Caco-2 (cell line): ENCODE results near the gene ATP9A. TPM values are rescaled to one million over a fixed set of nuclear protein-coding genes. Genes with fewer than 3 reads are reported as not detected.

Source experiments
- BruUV-seq: library from RNA; stranded (reverse); fragments of 400-500 nt; replicated peaks from 2 replicates; lab custom pipeline; 2021; lab: Mats Ljungman, UMichigan
- CTCF ChIA-PET: fragments of 300-600 bp; sonication (Branson Sonifier 250); formaldehyde crosslinking; loops from one replicate; lab custom pipeline; 2022; ENCODE audit warnings: antibody characterized with exemption; lab: Charles Lee
- POLR2A ChIA-PET: fragments of 300-600 bp; sonication (Branson Sonifier 250); formaldehyde crosslinking; loops from one replicate; lab custom pipeline; 2022; ENCODE audit warnings: antibody characterized with exemption; lab: Charles Lee
- DNase-seq, 2 experiments: peaks; one replicate each; pipeline versions ENCODE4 v3.0.0 to v3.0.0-alpha.2; 2020 to 2022
- H3K27me3 ChIP-seq: replicated peaks from 2 replicates; pipeline ENCODE4 v1.6.0; 2011; ENCODE audit warnings: low read length; ENCODE audit not compliant: control insufficient read depth, insufficient read depth
- H3K36me3 ChIP-seq: 2 replicates; pipeline ENCODE4 v1.5.1; 2011; ENCODE audit warnings: low read length; ENCODE audit not compliant: control insufficient read depth, insufficient read depth
- H3K4me1 ChIP-seq: fragments of 250-450 bp; sonication (Bioruptor Pico); 2 replicates; pipeline ENCODE4 v1.5.1; 2020; ENCODE audit warnings: mild to moderate bottlenecking
- H3K4me3 ChIP-seq: 2 replicates; pipeline ENCODE4 v1.5.1; 2011; ENCODE audit warnings: low read depth, mild to moderate bottlenecking, control low read depth, low read length
- H3K9me3 ChIP-seq: fragments of 250-450 bp; sonication (Bioruptor Pico); 2 replicates; pipeline ENCODE4 v1.5.1; 2020; ENCODE audit warnings: mild to moderate bottlenecking, moderate library complexity
- H3K27ac Mint-ChIP-seq: one replicate; pipeline ENCODE4 v1.8.0; 2022; ENCODE audit warnings: mixed read lengths; ENCODE audit not compliant: unreplicated experiment
- H3K27me3 Mint-ChIP-seq: one replicate; pipeline ENCODE4 v1.8.0; 2022; ENCODE audit warnings: mixed read lengths; ENCODE audit not compliant: insufficient read depth, unreplicated experiment
- H3K36me3 Mint-ChIP-seq: one replicate; pipeline ENCODE4 v1.8.0; 2022; ENCODE audit warnings: mild to moderate bottlenecking, mixed read lengths; ENCODE audit not compliant: insufficient read depth, unreplicated experiment
- H3K4me1 Mint-ChIP-seq: one replicate; pipeline ENCODE4 v1.8.0; 2022; ENCODE audit warnings: low read depth, mixed read lengths; ENCODE audit not compliant: unreplicated experiment
- H3K4me3 Mint-ChIP-seq: one replicate; pipeline ENCODE4 v1.8.0; 2022; ENCODE audit warnings: mild to moderate bottlenecking, moderate library complexity, mixed read lengths; ENCODE audit not compliant: unreplicated experiment
- H3K9me3 Mint-ChIP-seq: one replicate; pipeline ENCODE4 v1.8.0; 2022; ENCODE audit warnings: mixed read lengths; ENCODE audit not compliant: unreplicated experiment
- intact Hi-C: fragments of 100-400 bp; cut with micrococcal nuclease; formaldehyde crosslinking; loops from one replicate; pipeline ENCODE4 v1.10.0; 2022; ENCODE audit not compliant: unreplicated experiment
- total RNA-seq: library from RNA; stranded (reverse); gene quantifications from 2 replicates; pipeline ENCODE4 v1.2.3, GENCODE V29; 2022
- TF ChIP-seq, protein P1 (sequence below), 2 experiments: fragments of 200-600 bp in 1 of 2; IDR thresholded peaks; 1 replicate in 1 of 2; 2 replicates in 1 of 2; pipeline versions ENCODE4 v1.5.1 to v1.8.0; 2011 to 2022; ENCODE audit warnings: antibody characterized with exemption in 1 of 2, control low read depth in 1 of 2, inconsistent platforms in 1 of 2, low read depth in 1 of 2, low read length in 1 of 2, mild to moderate bottlenecking in 1 of 2, moderate library complexity in 1 of 2; ENCODE audit not compliant: insufficient read depth in 1 of 2, severe bottlenecking in 1 of 2, unreplicated experiment in 1 of 2

The ATP9A gene
- total RNA-seq, 1 experiment from 2014 or later = 102 TPM

DNA sequence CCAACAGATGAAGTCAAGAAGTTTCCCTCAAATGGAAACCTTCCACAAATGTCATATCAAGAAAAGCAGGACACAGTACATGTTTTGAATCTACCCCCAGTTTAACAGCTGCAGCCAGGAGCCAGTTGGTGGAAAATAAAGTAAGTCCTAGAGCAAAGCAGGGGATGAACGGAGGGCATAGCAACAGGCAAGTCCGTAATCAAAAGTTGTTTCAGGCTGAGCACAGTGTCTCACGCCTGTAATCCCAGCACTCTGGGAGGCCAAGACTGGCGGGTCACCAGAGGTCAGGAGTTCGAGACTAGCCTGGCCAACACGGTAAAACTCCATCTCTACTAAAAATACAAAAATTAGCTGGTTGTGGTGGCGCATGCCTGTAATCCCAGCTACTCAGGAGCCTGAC is 36.6 kb upstream of the ATP9A start:
- Histone ChIP-seq H3K36me3 (no peaks in the 10 kb centered on the region), H3K4me3 (no peak overlapping the region), H3K9me3 (no peaks in the 10 kb centered on the region), H3K27me3 (no peaks in the 10 kb centered on the region), H3K4me1 (peaks cover 47% of the 10 kb centered on the region)
- ChIA-PET CTCF (no interaction called here), POLR2A (interaction anchor here (0.6 kb wide), 1 partner anchor 16 kb away, joined by 3 read pairs; no protein-coding TSS in a partner anchor)
- BruUV-seq = no TSS peak
- intact Hi-C loops = loop anchor here (5.0 kb wide), 4 partner anchors 48 to 432 kb away; no protein-coding TSS in a partner anchor
- H3K9me3 Mint-ChIP-seq = no peaks in the 10 kb centered on the region
- no peak for DNase-seq
- TF ChIP-seq, protein P1, sequence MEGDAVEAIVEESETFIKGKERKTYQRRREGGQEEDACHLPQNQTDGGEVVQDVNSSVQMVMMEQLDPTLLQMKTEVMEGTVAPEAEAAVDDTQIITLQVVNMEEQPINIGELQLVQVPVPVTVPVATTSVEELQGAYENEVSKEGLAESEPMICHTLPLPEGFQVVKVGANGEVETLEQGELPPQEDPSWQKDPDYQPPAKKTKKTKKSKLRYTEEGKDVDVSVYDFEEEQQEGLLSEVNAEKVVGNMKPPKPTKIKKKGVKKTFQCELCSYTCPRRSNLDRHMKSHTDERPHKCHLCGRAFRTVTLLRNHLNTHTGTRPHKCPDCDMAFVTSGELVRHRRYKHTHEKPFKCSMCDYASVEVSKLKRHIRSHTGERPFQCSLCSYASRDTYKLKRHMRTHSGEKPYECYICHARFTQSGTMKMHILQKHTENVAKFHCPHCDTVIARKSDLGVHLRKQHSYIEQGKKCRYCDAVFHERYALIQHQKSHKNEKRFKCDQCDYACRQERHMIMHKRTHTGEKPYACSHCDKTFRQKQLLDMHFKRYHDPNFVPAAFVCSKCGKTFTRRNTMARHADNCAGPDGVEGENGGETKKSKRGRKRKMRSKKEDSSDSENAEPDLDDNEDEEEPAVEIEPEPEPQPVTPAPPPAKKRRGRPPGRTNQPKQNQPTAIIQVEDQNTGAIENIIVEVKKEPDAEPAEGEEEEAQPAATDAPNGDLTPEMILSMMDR (IDR thresholded peaks at IDR 0.05; ENCODE audit: insufficient read depth in 1 of 2, low read depth in 1 of 2, low read length in 1 of 2, severe bottlenecking in 1 of 2, unreplicated experiment in 1 of 2) = no peak
- peak overlapping the region; percentile 16 for H3K27ac Mint-ChIP-seq
- H3K4me1 Mint-ChIP-seq = peaks cover 43% of the 10 kb centered on the region
- no peaks in the 10 kb centered on the region for H3K27me3 Mint-ChIP-seq
- H3K36me3 Mint-ChIP-seq = peaks cover 30% of the 10 kb centered on the region
- H3K4me3 Mint-ChIP-seq = no peak overlapping the region

DNA sequence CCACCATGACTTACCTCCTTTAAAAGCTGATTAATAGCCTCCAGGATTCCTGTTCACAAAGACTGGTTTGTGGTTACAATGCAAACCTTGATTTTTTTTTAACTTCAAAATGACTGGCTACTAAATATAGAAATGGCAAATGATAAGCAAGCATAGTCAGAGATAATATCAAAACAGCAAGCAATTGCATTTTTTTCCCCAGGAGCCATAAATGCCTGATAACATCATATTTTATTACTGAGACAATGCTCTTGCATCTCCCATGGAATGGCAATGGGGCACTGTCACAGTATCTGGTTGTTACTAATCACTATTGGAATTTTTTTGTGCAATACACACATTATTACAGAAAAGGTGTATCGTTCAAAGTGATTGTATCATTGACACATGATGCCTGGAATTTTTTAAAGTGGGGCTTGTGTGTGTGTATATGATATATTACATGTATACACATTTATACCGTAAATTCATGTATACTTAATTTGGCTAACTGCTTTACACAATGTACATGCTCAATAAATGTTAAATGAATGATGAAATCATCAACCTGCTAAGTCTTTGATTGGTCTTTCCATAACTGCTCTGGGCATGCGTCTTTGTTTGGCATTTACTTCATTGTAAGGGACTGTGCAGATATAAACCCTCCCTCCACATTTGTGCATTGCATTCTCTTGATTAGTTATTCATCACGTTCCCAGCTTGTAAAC is 35.1 kb upstream of the ATP9A start:
- Histone ChIP-seq H3K4me3 (no peak overlapping the region), H3K4me1 (peaks cover 59% of the 10 kb centered on the region), H3K9me3 (no peaks in the 10 kb centered on the region), H3K36me3 (no peaks in the 10 kb centered on the region), H3K27me3 (no peaks in the 10 kb centered on the region)
- ChIA-PET CTCF (interaction anchor here (0.6 to 1.6 kb wide), 4 partner anchors 36 to 280 kb away, joined by 3 to 4 read pairs (median 3); no protein-coding TSS in a partner anchor), POLR2A (no interaction called here)
- H3K36me3 Mint-ChIP-seq = peaks cover 32% of the 10 kb centered on the region
- H3K4me1 Mint-ChIP-seq = peaks cover 57% of the 10 kb centered on the region
- TF ChIP-seq, protein P1 (IDR thresholded peaks at IDR 0.05; ENCODE audit: insufficient read depth in 1 of 2, low read depth in 1 of 2, low read length in 1 of 2, severe bottlenecking in 1 of 2, unreplicated experiment in 1 of 2) = no peak
- no peaks in the 10 kb centered on the region for H3K9me3 Mint-ChIP-seq
- no TSS peak for BruUV-seq
- peak; percentile 70 to 76 for DNase-seq
- no peaks in the 10 kb centered on the region for H3K27me3 Mint-ChIP-seq
- peak overlapping the region; percentile 98 for H3K4me3 Mint-ChIP-seq
- intact Hi-C loops = loop anchor here (5.0 kb wide), 4 partner anchors 49 to 431 kb away; no protein-coding TSS in a partner anchor
- H3K27ac Mint-ChIP-seq = peak overlapping the region; percentile 96

DNA sequence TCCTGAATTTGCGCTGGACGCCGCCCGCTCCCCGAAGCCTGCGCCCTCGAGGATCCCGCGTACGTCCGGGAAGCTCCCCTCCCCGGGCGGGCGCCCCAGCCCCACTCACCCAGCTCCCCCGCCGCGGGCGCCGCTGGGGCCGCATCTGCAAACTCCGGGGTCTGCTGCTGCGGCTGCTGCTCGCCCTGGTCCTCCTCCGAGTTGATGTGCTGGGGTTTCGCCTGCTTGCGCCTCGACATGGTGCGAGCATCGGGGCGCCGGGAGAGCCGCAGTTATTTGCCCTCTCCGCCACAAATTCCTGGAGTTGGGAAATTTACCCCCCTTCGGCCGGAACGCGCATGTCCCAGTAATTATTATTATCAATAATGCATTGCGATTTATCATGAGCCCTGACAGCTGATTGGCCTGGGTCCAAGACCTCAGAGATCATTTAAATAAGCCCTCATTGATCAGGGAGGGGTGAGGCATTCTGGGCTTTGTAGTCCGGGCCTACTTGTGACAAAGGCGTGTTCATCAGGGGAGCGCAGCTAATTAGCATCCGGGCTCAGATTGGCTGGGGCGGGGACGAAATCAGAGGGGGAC is 34.1 kb upstream of the ATP9A start, which contains the start of gene SALL4:
SALL4 (minus strand) TSS at position 352 of the 582 bp plus-strand sequence; CDS start at position 239, 113 bp downstream.
- Mint-ChIP-seq H3K27me3 (no peaks in the 10 kb centered on the region), H3K4me1 (peaks cover 67% of the 10 kb centered on the region), H3K36me3 (peaks cover 32% of the 10 kb centered on the region), H3K4me3 (peak within 1 kb of the TSS; percentile 98), H3K9me3 (no peaks in the 10 kb centered on the region), H3K27ac (peak within 1 kb of the TSS; percentile 96)
- TF ChIP-seq, protein P1 (IDR thresholded peaks at IDR 0.05; ENCODE audit: insufficient read depth in 1 of 2, low read depth in 1 of 2, low read length in 1 of 2, severe bottlenecking in 1 of 2, unreplicated experiment in 1 of 2) = no peak
- Histone ChIP-seq H3K36me3 (no peaks in the 10 kb centered on the region), H3K4me3 (peak within 1 kb of the TSS; percentile 54), H3K27me3 (no peaks in the 10 kb centered on the region), H3K4me1 (peaks cover 61% of the 10 kb centered on the region), H3K9me3 (no peaks in the 10 kb centered on the region)
- peak; percentile 66 to 86 for DNase-seq
- intact Hi-C loops = loop anchor here (5.0 kb wide), 4 partner anchors 50 to 430 kb away; no protein-coding TSS in a partner anchor
- BruUV-seq = no TSS peak
- CTCF ChIA-PET = interaction anchor here (0.6 to 1.6 kb wide), 2 partner anchors 259 to 281 kb away, joined by 3 to 4 read pairs; no protein-coding TSS in a partner anchor
- POLR2A ChIA-PET = no interaction called here
